ENCODE measurements around the gene ARSB.

Gene ARSB

GRCh38 chr5:78824831-78825281, 160.3 kb downstream of the ARSB start:
- TF ChIP-seq POLR2AphosphoS5 (IDR thresholded peaks at IDR 0.05; ENCODE audit: low read depth, low read length) (no peak), TAF1 (IDR thresholded peaks at IDR 0.05; ENCODE audit: borderline replicate concordance, insufficient read depth, low read length) (no peak)

- TF ChIP-seq FOXP2 (optimal IDR thresholded peaks at IDR 0.05; ENCODE audit: borderline replicate concordance, extremely low read depth, extremely low read length, insufficient read depth), result no peak
- TF ChIP-seq TAF1 (IDR thresholded peaks at IDR 0.05; ENCODE audit: borderline replicate concordance, insufficient read depth, low read length), result no peak
- no peak for TF ChIP-seq SIN3A (IDR thresholded peaks at IDR 0.05; ENCODE audit: borderline replicate concordance, insufficient read depth, low read length)
- TF ChIP-seq POLR2AphosphoS5 (IDR thresholded peaks at IDR 0.05; ENCODE audit: low read depth, low read length), result no peak
- no peak for TF ChIP-seq REST (IDR thresholded peaks at IDR 0.05; ENCODE audit: insufficient read depth in 1 of 2, low read depth in 2 of 2, low read length in 2 of 2)
Observed at GRCh38 chr5:78823196-78823595, 161.9 kb downstream of the ARSB start.

GRCh38 chr5:78821536-78822021, 163.5 kb downstream of the ARSB start:
- no peak for TF ChIP-seq POLR2AphosphoS5 (IDR thresholded peaks at IDR 0.05; ENCODE audit: low read depth, low read length)

GRCh38 chr5:78819707-78820106, 165.4 kb downstream of the ARSB start:
- TF ChIP-seq FOXP2 (optimal IDR thresholded peaks at IDR 0.05; ENCODE audit: borderline replicate concordance, extremely low read depth, extremely low read length, insufficient read depth) (no peak), SIN3A (IDR thresholded peaks at IDR 0.05; ENCODE audit: borderline replicate concordance, insufficient read depth, low read length) (no peak), TAF1 (IDR thresholded peaks at IDR 0.05; ENCODE audit: borderline replicate concordance, insufficient read depth, low read length) (no peak), REST (IDR thresholded peaks at IDR 0.05; ENCODE audit: insufficient read depth in 1 of 2, low read depth in 2 of 2, low read length in 2 of 2) (no peak), POLR2AphosphoS5 (IDR thresholded peaks at IDR 0.05; ENCODE audit: low read depth, low read length) (no peak)

- TF ChIP-seq TAF1 (IDR thresholded peaks at IDR 0.05; ENCODE audit: borderline replicate concordance, insufficient read depth, low read length) (no peak), POLR2AphosphoS5 (IDR thresholded peaks at IDR 0.05; ENCODE audit: low read depth, low read length) (no peak), SIN3A (IDR thresholded peaks at IDR 0.05; ENCODE audit: borderline replicate concordance, insufficient read depth, low read length) (no peak), REST (IDR thresholded peaks at IDR 0.05; ENCODE audit: insufficient read depth in 1 of 2, low read depth in 2 of 2, low read length in 2 of 2) (no peak), FOXP2 (optimal IDR thresholded peaks at IDR 0.05; ENCODE audit: borderline replicate concordance, extremely low read depth, extremely low read length, insufficient read depth) (no peak)
Observed at GRCh38 chr5:78819166-78819565, 165.9 kb downstream of the ARSB start.

- TF ChIP-seq FOXP2 (optimal IDR thresholded peaks at IDR 0.05; ENCODE audit: borderline replicate concordance, extremely low read depth, extremely low read length, insufficient read depth) (no peak), SIN3A (IDR thresholded peaks at IDR 0.05; ENCODE audit: borderline replicate concordance, insufficient read depth, low read length) (no peak), REST (IDR thresholded peaks at IDR 0.05; ENCODE audit: insufficient read depth in 1 of 2, low read depth in 2 of 2, low read length in 2 of 2) (no peak)
Observed at GRCh38 chr5:78816143-78816765, 168.9 kb downstream of the ARSB start.

Data from PFSK-1 (cell line).